ENCODE results near the gene LRP2BP. TPM values are rescaled to one million over a fixed set of nuclear protein-coding genes. Genes with fewer than 3 reads are reported as not detected.
A peak's percentile ranks its signal among the peaks of the same experiment; 100 is the strongest.

Gene LRP2BP
- total and polyA plus RNA-seq, 4 donors = 0.09 to 0.64 (median 0.20) TPM

DNA sequence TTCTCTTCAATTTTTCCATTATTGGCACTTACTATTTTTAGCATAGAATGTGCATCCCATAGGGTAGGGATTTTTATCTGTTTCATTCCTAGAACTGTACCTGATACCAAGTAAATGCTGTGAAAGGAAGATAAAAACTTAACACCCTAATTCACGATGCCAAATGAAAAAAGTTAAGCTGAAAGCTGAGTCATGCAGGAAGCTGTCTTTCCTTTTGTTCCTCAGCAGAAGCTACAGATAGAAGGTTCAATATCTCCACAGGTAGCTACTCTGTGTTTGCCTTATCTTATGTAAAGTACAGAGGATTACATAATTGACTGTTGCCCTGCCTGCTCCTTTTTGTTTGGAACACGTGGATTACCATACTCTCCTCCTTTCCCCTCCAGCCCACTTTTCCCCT is 77.0 kb downstream of the LRP2BP start:
- no peaks in the 10 kb centered on the region for H3K4me1 ChIP-seq (ENCODE audit: control insufficient read depth in 4 of 4, insufficient read depth in 4 of 4, low read length in 3 of 4)
- no peak overlapping the region for H3K9ac ChIP-seq (ENCODE audit: low read depth in 1 of 2, low read length in 2 of 2)
- no peaks in the 10 kb centered on the region for H3K27me3 ChIP-seq (ENCODE audit: control insufficient read depth in 4 of 4, insufficient read depth in 4 of 4, low read length in 3 of 4)
- no peak overlapping the region for H3K27ac ChIP-seq (ENCODE audit: low read depth in 1 of 2, low read length in 2 of 2)
- TF ChIP-seq TAF1 (conservative IDR thresholded peaks at IDR 0.05) (no peak), GABPA (IDR thresholded peaks at IDR 0.05 in 1 of 2, conservative IDR thresholded peaks at IDR 0.05 in 1 of 2) (no peak), FOXA1 (IDR thresholded peaks at IDR 0.05) (no peak), YY1 (IDR thresholded peaks at IDR 0.05) (no peak), HNF4A (conservative IDR thresholded peaks at IDR 0.05) (peak; percentile 19 to 39), EGR1 (IDR thresholded peaks at IDR 0.05; ENCODE audit: low read depth in 2 of 2) (no peak), HNF4G (IDR thresholded peaks at IDR 0.05) (no peak), FOXA2 (IDR thresholded peaks at IDR 0.05) (no peak), NR2F2 (IDR thresholded peaks at IDR 0.05) (no peak), SP1 (IDR thresholded peaks at IDR 0.05) (no peak), JUND (IDR thresholded peaks at IDR 0.05) (no peak), RXRA (IDR thresholded peaks at IDR 0.05) (peak in 1 of 2 donors; percentile 37), RAD21 (IDR thresholded peaks at IDR 0.05) (peak in 1 of 2 donors; percentile 24)
- TF ChIP-seq, protein P1, sequence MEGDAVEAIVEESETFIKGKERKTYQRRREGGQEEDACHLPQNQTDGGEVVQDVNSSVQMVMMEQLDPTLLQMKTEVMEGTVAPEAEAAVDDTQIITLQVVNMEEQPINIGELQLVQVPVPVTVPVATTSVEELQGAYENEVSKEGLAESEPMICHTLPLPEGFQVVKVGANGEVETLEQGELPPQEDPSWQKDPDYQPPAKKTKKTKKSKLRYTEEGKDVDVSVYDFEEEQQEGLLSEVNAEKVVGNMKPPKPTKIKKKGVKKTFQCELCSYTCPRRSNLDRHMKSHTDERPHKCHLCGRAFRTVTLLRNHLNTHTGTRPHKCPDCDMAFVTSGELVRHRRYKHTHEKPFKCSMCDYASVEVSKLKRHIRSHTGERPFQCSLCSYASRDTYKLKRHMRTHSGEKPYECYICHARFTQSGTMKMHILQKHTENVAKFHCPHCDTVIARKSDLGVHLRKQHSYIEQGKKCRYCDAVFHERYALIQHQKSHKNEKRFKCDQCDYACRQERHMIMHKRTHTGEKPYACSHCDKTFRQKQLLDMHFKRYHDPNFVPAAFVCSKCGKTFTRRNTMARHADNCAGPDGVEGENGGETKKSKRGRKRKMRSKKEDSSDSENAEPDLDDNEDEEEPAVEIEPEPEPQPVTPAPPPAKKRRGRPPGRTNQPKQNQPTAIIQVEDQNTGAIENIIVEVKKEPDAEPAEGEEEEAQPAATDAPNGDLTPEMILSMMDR (IDR thresholded peaks at IDR 0.05; ENCODE audit: low read depth, low read length, missing input control) = no peak
- TF ChIP-seq, protein P2, sequence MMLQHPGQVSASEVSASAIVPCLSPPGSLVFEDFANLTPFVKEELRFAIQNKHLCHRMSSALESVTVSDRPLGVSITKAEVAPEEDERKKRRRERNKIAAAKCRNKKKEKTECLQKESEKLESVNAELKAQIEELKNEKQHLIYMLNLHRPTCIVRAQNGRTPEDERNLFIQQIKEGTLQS (IDR thresholded peaks at IDR 0.05) = no peak
- TF ChIP-seq, protein P3, sequence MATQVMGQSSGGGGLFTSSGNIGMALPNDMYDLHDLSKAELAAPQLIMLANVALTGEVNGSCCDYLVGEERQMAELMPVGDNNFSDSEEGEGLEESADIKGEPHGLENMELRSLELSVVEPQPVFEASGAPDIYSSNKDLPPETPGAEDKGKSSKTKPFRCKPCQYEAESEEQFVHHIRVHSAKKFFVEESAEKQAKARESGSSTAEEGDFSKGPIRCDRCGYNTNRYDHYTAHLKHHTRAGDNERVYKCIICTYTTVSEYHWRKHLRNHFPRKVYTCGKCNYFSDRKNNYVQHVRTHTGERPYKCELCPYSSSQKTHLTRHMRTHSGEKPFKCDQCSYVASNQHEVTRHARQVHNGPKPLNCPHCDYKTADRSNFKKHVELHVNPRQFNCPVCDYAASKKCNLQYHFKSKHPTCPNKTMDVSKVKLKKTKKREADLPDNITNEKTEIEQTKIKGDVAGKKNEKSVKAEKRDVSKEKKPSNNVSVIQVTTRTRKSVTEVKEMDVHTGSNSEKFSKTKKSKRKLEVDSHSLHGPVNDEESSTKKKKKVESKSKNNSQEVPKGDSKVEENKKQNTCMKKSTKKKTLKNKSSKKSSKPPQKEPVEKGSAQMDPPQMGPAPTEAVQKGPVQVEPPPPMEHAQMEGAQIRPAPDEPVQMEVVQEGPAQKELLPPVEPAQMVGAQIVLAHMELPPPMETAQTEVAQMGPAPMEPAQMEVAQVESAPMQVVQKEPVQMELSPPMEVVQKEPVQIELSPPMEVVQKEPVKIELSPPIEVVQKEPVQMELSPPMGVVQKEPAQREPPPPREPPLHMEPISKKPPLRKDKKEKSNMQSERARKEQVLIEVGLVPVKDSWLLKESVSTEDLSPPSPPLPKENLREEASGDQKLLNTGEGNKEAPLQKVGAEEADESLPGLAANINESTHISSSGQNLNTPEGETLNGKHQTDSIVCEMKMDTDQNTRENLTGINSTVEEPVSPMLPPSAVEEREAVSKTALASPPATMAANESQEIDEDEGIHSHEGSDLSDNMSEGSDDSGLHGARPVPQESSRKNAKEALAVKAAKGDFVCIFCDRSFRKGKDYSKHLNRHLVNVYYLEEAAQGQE (IDR thresholded peaks at IDR 0.05) = no peak
- TF ChIP-seq, protein P4, sequence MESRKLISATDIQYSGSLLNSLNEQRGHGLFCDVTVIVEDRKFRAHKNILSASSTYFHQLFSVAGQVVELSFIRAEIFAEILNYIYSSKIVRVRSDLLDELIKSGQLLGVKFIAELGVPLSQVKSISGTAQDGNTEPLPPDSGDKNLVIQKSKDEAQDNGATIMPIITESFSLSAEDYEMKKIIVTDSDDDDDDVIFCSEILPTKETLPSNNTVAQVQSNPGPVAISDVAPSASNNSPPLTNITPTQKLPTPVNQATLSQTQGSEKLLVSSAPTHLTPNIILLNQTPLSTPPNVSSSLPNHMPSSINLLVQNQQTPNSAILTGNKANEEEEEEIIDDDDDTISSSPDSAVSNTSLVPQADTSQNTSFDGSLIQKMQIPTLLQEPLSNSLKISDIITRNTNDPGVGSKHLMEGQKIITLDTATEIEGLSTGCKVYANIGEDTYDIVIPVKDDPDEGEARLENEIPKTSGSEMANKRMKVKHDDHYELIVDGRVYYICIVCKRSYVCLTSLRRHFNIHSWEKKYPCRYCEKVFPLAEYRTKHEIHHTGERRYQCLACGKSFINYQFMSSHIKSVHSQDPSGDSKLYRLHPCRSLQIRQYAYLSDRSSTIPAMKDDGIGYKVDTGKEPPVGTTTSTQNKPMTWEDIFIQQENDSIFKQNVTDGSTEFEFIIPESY (IDR thresholded peaks at IDR 0.05) = no peak
- TF ChIP-seq, protein P5, sequence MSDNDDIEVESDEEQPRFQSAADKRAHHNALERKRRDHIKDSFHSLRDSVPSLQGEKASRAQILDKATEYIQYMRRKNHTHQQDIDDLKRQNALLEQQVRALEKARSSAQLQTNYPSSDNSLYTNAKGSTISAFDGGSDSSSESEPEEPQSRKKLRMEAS (IDR thresholded peaks at IDR 0.05) = no peak
- H3K36me3 ChIP-seq (ENCODE audit: control insufficient read depth in 4 of 4, insufficient read depth in 3 of 4, low read depth in 1 of 4, low read length in 3 of 4) = peaks cover 0 to 3% (median under 1%) of the 10 kb centered on the region in 4 donors
- WGBS = 32% methylated on average over 2 of the region's 2 CpGs
- no peaks in the 10 kb centered on the region for H3K9me3 ChIP-seq (ENCODE audit: control insufficient read depth in 4 of 4, low read length in 3 of 4)
- no peak for DNase-seq (ENCODE audit: low spot score)
- H3K4me3 ChIP-seq (ENCODE audit: low read depth in 1 of 3, low read length in 3 of 3) = no peak overlapping the region

All from liver (tissue), 9 donors.